ENCODE data around the gene TCAP.

TCAP gene

GRCh38 chr17:39641883-39642282, 23.3 kb upstream of the TCAP start:
- no peak for DNase-seq (ENCODE audit: low read depth)
- TF ChIP-seq, protein P1, sequence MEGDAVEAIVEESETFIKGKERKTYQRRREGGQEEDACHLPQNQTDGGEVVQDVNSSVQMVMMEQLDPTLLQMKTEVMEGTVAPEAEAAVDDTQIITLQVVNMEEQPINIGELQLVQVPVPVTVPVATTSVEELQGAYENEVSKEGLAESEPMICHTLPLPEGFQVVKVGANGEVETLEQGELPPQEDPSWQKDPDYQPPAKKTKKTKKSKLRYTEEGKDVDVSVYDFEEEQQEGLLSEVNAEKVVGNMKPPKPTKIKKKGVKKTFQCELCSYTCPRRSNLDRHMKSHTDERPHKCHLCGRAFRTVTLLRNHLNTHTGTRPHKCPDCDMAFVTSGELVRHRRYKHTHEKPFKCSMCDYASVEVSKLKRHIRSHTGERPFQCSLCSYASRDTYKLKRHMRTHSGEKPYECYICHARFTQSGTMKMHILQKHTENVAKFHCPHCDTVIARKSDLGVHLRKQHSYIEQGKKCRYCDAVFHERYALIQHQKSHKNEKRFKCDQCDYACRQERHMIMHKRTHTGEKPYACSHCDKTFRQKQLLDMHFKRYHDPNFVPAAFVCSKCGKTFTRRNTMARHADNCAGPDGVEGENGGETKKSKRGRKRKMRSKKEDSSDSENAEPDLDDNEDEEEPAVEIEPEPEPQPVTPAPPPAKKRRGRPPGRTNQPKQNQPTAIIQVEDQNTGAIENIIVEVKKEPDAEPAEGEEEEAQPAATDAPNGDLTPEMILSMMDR (conservative IDR thresholded peaks at IDR 0.05; ENCODE audit: low read depth, low read length), result no peak

DNA sequence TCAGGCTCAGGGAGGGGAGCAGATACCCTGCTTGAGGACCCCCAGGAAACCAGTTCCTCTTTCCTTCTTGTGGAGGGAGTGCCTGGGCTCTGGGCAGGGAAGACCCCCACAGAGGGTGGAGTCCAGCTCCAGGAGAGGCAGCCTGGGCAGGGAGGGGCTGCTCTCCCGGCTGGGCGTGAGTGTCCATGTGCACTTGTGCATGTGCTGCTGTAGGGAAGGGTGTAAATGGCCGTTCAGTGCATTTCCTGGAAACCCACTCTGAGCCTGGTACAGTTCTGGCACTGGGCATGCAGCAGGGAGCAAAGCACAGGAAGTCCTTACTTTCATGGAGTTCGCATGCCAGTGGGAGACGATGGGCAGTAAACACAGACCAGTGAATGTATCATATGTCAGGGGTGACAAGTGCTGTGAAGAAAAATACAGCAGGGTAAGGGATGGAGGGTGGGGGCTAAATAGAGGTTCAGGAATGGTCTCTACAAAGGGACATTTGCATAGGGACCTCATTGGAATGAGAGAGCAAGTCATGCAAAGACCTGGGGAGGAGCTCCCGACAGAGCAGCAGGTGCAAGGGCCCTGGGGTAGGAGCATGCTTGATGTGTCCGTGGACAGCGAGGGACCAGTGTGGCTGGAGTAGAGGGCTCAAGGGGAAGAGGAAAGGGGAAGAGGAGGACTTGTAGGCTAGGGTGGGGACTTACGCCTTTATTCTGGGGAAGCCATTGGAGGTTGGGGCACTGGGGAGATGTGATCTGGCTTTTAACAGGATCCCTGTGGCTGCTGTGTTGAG, 22.7 kb upstream of the TCAP start:
- H3K4me3 ChIP-seq (ENCODE audit: low read length), result no peak overlapping the region
- TF ChIP-seq, protein P1 (conservative IDR thresholded peaks at IDR 0.05; ENCODE audit: low read depth, low read length), result no peak
- no peak for DNase-seq (ENCODE audit: low read depth)

More at GRCh38 chr17:39641883-39642282, 23.3 kb upstream of the TCAP start:
- H3K4me3 ChIP-seq (ENCODE audit: low read length), result no peak overlapping the region

DNA sequence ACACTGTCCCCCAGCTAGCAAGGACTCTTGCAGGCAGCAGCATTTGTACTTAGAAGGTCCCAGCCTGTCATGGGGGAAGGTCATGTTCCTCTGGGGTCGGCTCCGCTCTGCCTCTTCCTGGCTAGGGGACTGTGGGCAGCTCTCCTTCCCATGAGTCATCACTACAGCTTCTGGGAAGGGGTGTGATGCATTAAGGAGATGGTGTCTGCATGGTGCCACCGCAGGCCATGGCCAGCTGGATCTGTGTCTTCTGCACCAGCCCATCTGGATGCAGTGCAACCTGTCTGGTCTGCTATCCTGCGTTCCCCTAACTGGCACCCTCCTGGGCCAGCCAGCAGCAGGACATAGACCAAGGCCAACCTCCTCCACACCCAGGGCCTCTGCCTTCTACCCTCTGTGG, 21.9 kb upstream of the TCAP start:
- TF ChIP-seq, protein P1 (conservative IDR thresholded peaks at IDR 0.05; ENCODE audit: low read depth, low read length), result no peak
- H3K4me3 ChIP-seq (ENCODE audit: low read length), result no peak overlapping the region
- DNase-seq (ENCODE audit: low read depth), result no peak

GRCh38 chr17:39647256-39647655, 17.9 kb upstream of the TCAP start:
- H3K4me3 ChIP-seq (ENCODE audit: low read length), result no peak overlapping the region
- TF ChIP-seq, protein P1 (conservative IDR thresholded peaks at IDR 0.05; ENCODE audit: low read depth, low read length), result no peak
- no peak for DNase-seq (ENCODE audit: low read depth)

- DNase-seq (ENCODE audit: low read depth), result no peak
- TF ChIP-seq, protein P1 (conservative IDR thresholded peaks at IDR 0.05; ENCODE audit: low read depth, low read length), result no peak
- no peak overlapping the region for H3K4me3 ChIP-seq (ENCODE audit: low read length)
Observed at GRCh38 chr17:39648616-39649366, 16.4 kb upstream of the TCAP start.

GRCh38 chr17:39650121-39650579, 15.0 kb upstream of the TCAP start:
- TF ChIP-seq, protein P1 (conservative IDR thresholded peaks at IDR 0.05; ENCODE audit: low read depth, low read length), result no peak
- H3K4me3 ChIP-seq (ENCODE audit: low read length), result no peak overlapping the region
- DNase-seq (ENCODE audit: low read depth), result no peak
